ENCODE results near the gene DNM3.

The DNM3 gene

GRCh38 chr1:172388490-172388889 is 547.2 kb downstream of the DNM3 start:
- no peak for DNase-seq (ENCODE audit: low read depth)
- no peak overlapping the region for H3K4me3 ChIP-seq (replicated peaks; ENCODE audit: low read depth, low read length)
- no peak for TF ChIP-seq CTCF (IDR thresholded peaks at IDR 0.05; ENCODE audit: low read length, missing control alignments)

GRCh38 chr1:172390301-172390682 is 549.0 kb downstream of the DNM3 start:
- TF ChIP-seq CTCF (IDR thresholded peaks at IDR 0.05; ENCODE audit: low read length, missing control alignments) = no peak
- DNase-seq (ENCODE audit: low read depth) = no peak
- H3K4me3 ChIP-seq (replicated peaks; ENCODE audit: low read depth, low read length) = no peak overlapping the region

GRCh38 chr1:172390683-172391551 is 549.6 kb downstream of the DNM3 start:
- no peak for DNase-seq (ENCODE audit: low read depth)
- no peak for TF ChIP-seq CTCF (IDR thresholded peaks at IDR 0.05; ENCODE audit: low read length, missing control alignments)
- no peak overlapping the region for H3K4me3 ChIP-seq (replicated peaks; ENCODE audit: low read depth, low read length)

GRCh38 chr1:172391976-172392375 is 550.7 kb downstream of the DNM3 start:
- no peak for DNase-seq (ENCODE audit: low read depth)
- H3K4me3 ChIP-seq (replicated peaks; ENCODE audit: low read depth, low read length) = no peak overlapping the region
- TF ChIP-seq CTCF (IDR thresholded peaks at IDR 0.05; ENCODE audit: low read length, missing control alignments) = no peak

- H3K4me3 ChIP-seq (replicated peaks; ENCODE audit: low read depth, low read length) = no peak overlapping the region
- no peak for DNase-seq (ENCODE audit: low read depth)
- TF ChIP-seq CTCF (IDR thresholded peaks at IDR 0.05; ENCODE audit: low read length, missing control alignments) = no peak
Measured at GRCh38 chr1:172393354-172393753, 552.1 kb downstream of the DNM3 start.

- no peak overlapping the region for H3K4me3 ChIP-seq (replicated peaks; ENCODE audit: low read depth, low read length)
- DNase-seq (ENCODE audit: low read depth) = no peak
- TF ChIP-seq CTCF (IDR thresholded peaks at IDR 0.05; ENCODE audit: low read length, missing control alignments) = no peak
Measured at GRCh38 chr1:172394141-172394751, 552.9 kb downstream of the DNM3 start.
